Fibroblast of pulmonary artery (primary cell): Measurements from ENCODE around the gene SYNGR4.
"Not testable (repeated sequence)": the region's sequence is repeated elsewhere in the genome, so short reads cannot be mapped to it uniquely, and the experiment has no call there.

Experiments
- DNase-seq: peaks from one replicate; pipeline ENCODE4 v3.0.0-alpha.2; 2010; ENCODE audit warnings: low read depth
- H3K4me3 ChIP-seq: replicated peaks from 2 replicates; pipeline ENCODE4 v1.5.1; 2011; ENCODE audit warnings: low read depth, mild to moderate bottlenecking, control low read depth, low read length, moderate library complexity
- CTCF ChIP-seq: IDR thresholded peaks from 2 replicates; pipeline ENCODE4 v1.5.1; 2011; ENCODE audit warnings: mild to moderate bottlenecking, control low read depth, low read length, inconsistent platforms; ENCODE audit errors: missing control alignments

Gene SYNGR4

GRCh38 chr19:48363500-48363809 is 712 bp upstream of the SYNGR4 start:
- DNase-seq, result no peak
- no peak for TF ChIP-seq CTCF

GRCh38 chr19:48364598-48365348 is 606 bp downstream of the SYNGR4 start:
- H3K4me3 ChIP-seq, result peak overlapping the region; percentile 63
- no peak for TF ChIP-seq CTCF
- no peak for DNase-seq

More at GRCh38 chr19:48363500-48363809, 712 bp upstream of the SYNGR4 start:
- H3K4me3 ChIP-seq, result peak overlapping the region; percentile 63

GRCh38 chr19:48365602-48366001 is 1.4 kb downstream of the SYNGR4 start:
- DNase-seq, result no peak

GRCh38 chr19:48367855-48368254 is 3.7 kb downstream of the SYNGR4 start:
- TF ChIP-seq CTCF, result no peak
- H3K4me3 ChIP-seq, result no peak overlapping the region
- DNase-seq, result no peak

More at GRCh38 chr19:48365602-48366001, 1.4 kb downstream of the SYNGR4 start:
- no peak overlapping the region for H3K4me3 ChIP-seq
- TF ChIP-seq CTCF, result no peak

- H3K4me3 ChIP-seq, result no peak overlapping the region
- no peak for TF ChIP-seq CTCF
- no peak for DNase-seq
These were observed 4.8 kb downstream of the SYNGR4 start for GRCh38 chr19:48368936-48369335.

- no peak overlapping the region for H3K4me3 ChIP-seq
- TF ChIP-seq CTCF, result no peak
- no peak for DNase-seq
These were observed 6.8 kb downstream of the SYNGR4 start for GRCh38 chr19:48370955-48371354.

- DNase-seq, result no peak
- H3K4me3 ChIP-seq, result no peak overlapping the region
- no peak for TF ChIP-seq CTCF
These were observed 7.2 kb downstream of the SYNGR4 start for GRCh38 chr19:48371367-48371766.

GRCh38 chr19:48371771-48372170 is 7.6 kb downstream of the SYNGR4 start:
- not testable (repeated sequence) for DNase-seq, H3K4me3 ChIP-seq
